ENCODE measurements around the gene UBE3B.

The UBE3B gene

GRCh38 chr12:109532721-109533486, 55.5 kb downstream of the UBE3B start:
- no peak for DNase-seq (ENCODE audit: low read depth)

- DNase-seq (ENCODE audit: low read depth) = no peak
Measured at GRCh38 chr12:109533487-109533740, 56.0 kb downstream of the UBE3B start.

GRCh38 chr12:109534456-109534855, 57.0 kb downstream of the UBE3B start:
- DNase-seq (ENCODE audit: low read depth) = no peak

- no peak for DNase-seq (ENCODE audit: low read depth)
Measured at GRCh38 chr12:109535231-109535862, 57.9 kb downstream of the UBE3B start.

- DNase-seq (ENCODE audit: low read depth) = no peak
Measured at GRCh38 chr12:109535863-109536250, 58.4 kb downstream of the UBE3B start.

GRCh38 chr12:109537136-109537535, 59.7 kb downstream of the UBE3B start:
- DNase-seq (ENCODE audit: low read depth) = no peak

GRCh38 chr12:109538191-109538863, 60.9 kb downstream of the UBE3B start:
- DNase-seq (ENCODE audit: low read depth) = no peak

- no peak for DNase-seq (ENCODE audit: low read depth)
Measured at GRCh38 chr12:109539508-109539907, 62.1 kb downstream of the UBE3B start.

GRCh38 chr12:109540526-109541412, 63.3 kb downstream of the UBE3B start:
- no peak for DNase-seq (ENCODE audit: low read depth)

- no peak for DNase-seq (ENCODE audit: low read depth)
Measured at GRCh38 chr12:109541413-109541726, 63.9 kb downstream of the UBE3B start.

GRCh38 chr12:109542014-109542413, 64.6 kb downstream of the UBE3B start:
- DNase-seq (ENCODE audit: low read depth) = no peak

- DNase-seq (ENCODE audit: low read depth) = no peak
Measured at GRCh38 chr12:109542876-109543275, 65.4 kb downstream of the UBE3B start.

- DNase-seq (ENCODE audit: low read depth) = no peak
Measured at GRCh38 chr12:109544955-109545531, 67.6 kb downstream of the UBE3B start.

- DNase-seq (ENCODE audit: low read depth) = no peak
Measured at GRCh38 chr12:109545826-109546225, 68.4 kb downstream of the UBE3B start.

- no peak for DNase-seq (ENCODE audit: low read depth)
Measured at GRCh38 chr12:109547286-109547685, 69.9 kb downstream of the UBE3B start.

GRCh38 chr12:109548258-109548657, 70.8 kb downstream of the UBE3B start:
- DNase-seq (ENCODE audit: low read depth) = no peak

GRCh38 chr12:109549613-109550270, 72.3 kb downstream of the UBE3B start:
- no peak for DNase-seq (ENCODE audit: low read depth)

GRCh38 chr12:109550281-109550680, 72.8 kb downstream of the UBE3B start:
- no peak for DNase-seq (ENCODE audit: low read depth)

GRCh38 chr12:109551108-109551507, 73.7 kb downstream of the UBE3B start:
- no peak for DNase-seq (ENCODE audit: low read depth)

- DNase-seq (ENCODE audit: low read depth) = no peak
Measured at GRCh38 chr12:109552971-109553370, 75.5 kb downstream of the UBE3B start.

GRCh38 chr12:109553483-109553882, 76.0 kb downstream of the UBE3B start:
- DNase-seq (ENCODE audit: low read depth) = no peak
